CD14-positive monocyte (primary cell): Measurements from ENCODE around the gene PPP1CB. TPM values are rescaled to one million over a fixed set of nuclear protein-coding genes. Genes with fewer than 3 reads are reported as not detected.

Source experiments
- DNase-seq, 3 donors: peaks; one replicate each; pipeline ENCODE4 v3.0.0-alpha.2; 2011 to 2022
- H2AFZ ChIP-seq: 2 replicates; pipeline ENCODE4 v1.6.0; 2012; ENCODE audit warnings: mild to moderate bottlenecking, low read depth, low read length, inconsistent platforms; ENCODE audit not compliant: insufficient read depth, poor library complexity, severe bottlenecking
- H3K27ac ChIP-seq, 2 donors: 1 replicate in 1 of 2; 2 replicates in 1 of 2; pipeline ENCODE4 v1.5.1; 2012 to 2013; ENCODE audit warnings: low read length in 2 of 2, control low read depth in 1 of 2, inconsistent platforms in 1 of 2, low read depth in 1 of 2, mild to moderate bottlenecking in 1 of 2
- H3K27me3 ChIP-seq, 2 donors: one replicate each; pipeline versions ENCODE4 v1.6.0 to v1.6.1; 2011 to 2013; ENCODE audit warnings: low read length in 2 of 2; ENCODE audit not compliant: control insufficient read depth in 2 of 2, insufficient read depth in 2 of 2
- H3K36me3 ChIP-seq, 2 donors: replicated peaks in 1 of 2; 1 replicate in 1 of 2; 2 replicates in 1 of 2; pipeline versions ENCODE4 v1.5.1 to v1.6.1; 2012 to 2013; ENCODE audit warnings: low read length in 2 of 2, control low read depth in 1 of 2, inconsistent platforms in 1 of 2, mild to moderate bottlenecking in 1 of 2; ENCODE audit not compliant: insufficient read depth in 2 of 2, control insufficient read depth in 1 of 2
- H3K4me1 ChIP-seq, 2 donors: 1 replicate in 1 of 2; 2 replicates in 1 of 2; pipeline versions ENCODE4 v1.5.1 to v1.6.1; 2012 to 2013; ENCODE audit warnings: low read length in 2 of 2, control low read depth in 1 of 2, inconsistent platforms in 1 of 2, mild to moderate bottlenecking in 1 of 2, moderate library complexity in 1 of 2; ENCODE audit not compliant: insufficient read depth in 2 of 2, control insufficient read depth in 1 of 2
- H3K4me2 ChIP-seq: replicated peaks from 2 replicates; pipeline ENCODE3; 2012; ENCODE audit warnings: low read length, moderate library complexity, mild to moderate bottlenecking; ENCODE audit not compliant: poor library complexity, severe bottlenecking; ENCODE audit errors: extremely low read depth
- H3K4me3 ChIP-seq, 3 experiments: fragments of 200-600 bp in 1 of 3; sonication (generic) in 1 of 3; replicated peaks in 1 of 3; 1 replicate in 2 of 3; 2 replicates in 1 of 3; pipeline ENCODE4 v1.5.1; 2011 to 2013; ENCODE audit warnings: low read length in 3 of 3, mild to moderate bottlenecking in 3 of 3, control low read depth in 2 of 3, low read depth in 2 of 3, inconsistent platforms in 1 of 3, moderate library complexity in 1 of 3
- H3K79me2 ChIP-seq: 2 replicates; pipeline ENCODE4 v1.6.0; 2012; ENCODE audit warnings: mild to moderate bottlenecking, control low read depth, inconsistent platforms, low read length, moderate library complexity; ENCODE audit not compliant: insufficient read depth
- H3K9ac ChIP-seq: 2 replicates; pipeline ENCODE4 v1.6.0; 2017; ENCODE audit warnings: low read length, mild to moderate bottlenecking; ENCODE audit not compliant: insufficient read depth, poor library complexity, severe bottlenecking
- H3K9me3 ChIP-seq, 2 donors: replicated peaks in 1 of 2; 1 replicate in 1 of 2; 2 replicates in 1 of 2; pipeline versions ENCODE4 v1.5.1 to v1.6.1; 2012 to 2013; ENCODE audit warnings: low read length in 2 of 2, control low read depth in 1 of 2; ENCODE audit not compliant: control insufficient read depth in 1 of 2, insufficient read depth in 1 of 2
- H4K20me1 ChIP-seq: 2 replicates; pipeline ENCODE4 v1.6.0; 2012; ENCODE audit warnings: mild to moderate bottlenecking, low read length, control low read depth, moderate library complexity; ENCODE audit not compliant: insufficient read depth
- H3K27ac Mint-ChIP-seq, 7 donors: one replicate each; pipeline ENCODE4 v1.8.0; 2020; ENCODE audit warnings: mild to moderate bottlenecking in 7 of 7, mixed read lengths in 7 of 7, moderate library complexity in 6 of 7, inconsistent platforms in 2 of 7
- H3K27me3 Mint-ChIP-seq, 3 donors: one replicate each; pipeline ENCODE4 v1.8.0; 2021 to 2022; ENCODE audit warnings: low read depth in 3 of 3, mild to moderate bottlenecking in 3 of 3, mixed read lengths in 3 of 3, moderate library complexity in 3 of 3, inconsistent platforms in 1 of 3
- H3K36me3 Mint-ChIP-seq, 2 donors: one replicate each; pipeline ENCODE4 v1.8.0; 2020; ENCODE audit warnings: mixed read lengths in 2 of 2, inconsistent platforms in 1 of 2, mild to moderate bottlenecking in 1 of 2
- H3K4me1 Mint-ChIP-seq: one replicate; pipeline ENCODE4 v1.8.0; 2020; ENCODE audit warnings: mild to moderate bottlenecking, mixed read lengths
- H3K4me3 Mint-ChIP-seq, 2 donors: one replicate each; pipeline ENCODE4 v1.8.0; 2020; ENCODE audit warnings: mild to moderate bottlenecking in 2 of 2, mixed read lengths in 2 of 2, moderate library complexity in 1 of 2
- H3K9me3 Mint-ChIP-seq, 7 donors: one replicate each; pipeline ENCODE4 v1.8.0; 2020 to 2022; ENCODE audit warnings: mixed read lengths in 7 of 7, mild to moderate bottlenecking in 6 of 7, moderate library complexity in 6 of 7, inconsistent platforms in 2 of 7
- CTCF ChIP-seq: fragments of 200-600 bp; IDR thresholded peaks from one replicate; pipeline ENCODE4 v1.8.0; 2022; ENCODE audit warnings: antibody characterized with exemption, mild to moderate bottlenecking
- WGBS: methylation state at CpG from one replicate; pipeline ENCODE4 v1.1.5; 2013; ENCODE audit warnings: missing lambda C conversion rate; ENCODE audit not compliant: insufficient coverage; 5-methylcytosine and 5-hydroxymethylcytosine counted together
- intact Hi-C, 2 donors: fragments of 100-400 bp; cut with micrococcal nuclease; formaldehyde crosslinking; loops; one replicate each; pipeline versions ENCODE4 v1.15.0 to v1.15.1; 2023
- polyA plus RNA-seq, 3 donors: library from polyadenylated mRNA; depleted of rRNA in 1 of 3; unstranded in 2 of 3; stranded (reverse) in 1 of 3; fragments of 300-500 nt in 2 of 3; fragments of >200 nt in 1 of 3; fragmentation: Illumina TruSeq in 2 of 3; gene quantifications; 1 replicate in 2 of 3; 2 replicates in 1 of 3; pipeline ENCODE4 v1.2.3, GENCODE V29; 2012 to 2021

The PPP1CB gene
- polyA plus RNA-seq, 3 donors: 25.3 to 142 (median 69.4) TPM

DNA sequence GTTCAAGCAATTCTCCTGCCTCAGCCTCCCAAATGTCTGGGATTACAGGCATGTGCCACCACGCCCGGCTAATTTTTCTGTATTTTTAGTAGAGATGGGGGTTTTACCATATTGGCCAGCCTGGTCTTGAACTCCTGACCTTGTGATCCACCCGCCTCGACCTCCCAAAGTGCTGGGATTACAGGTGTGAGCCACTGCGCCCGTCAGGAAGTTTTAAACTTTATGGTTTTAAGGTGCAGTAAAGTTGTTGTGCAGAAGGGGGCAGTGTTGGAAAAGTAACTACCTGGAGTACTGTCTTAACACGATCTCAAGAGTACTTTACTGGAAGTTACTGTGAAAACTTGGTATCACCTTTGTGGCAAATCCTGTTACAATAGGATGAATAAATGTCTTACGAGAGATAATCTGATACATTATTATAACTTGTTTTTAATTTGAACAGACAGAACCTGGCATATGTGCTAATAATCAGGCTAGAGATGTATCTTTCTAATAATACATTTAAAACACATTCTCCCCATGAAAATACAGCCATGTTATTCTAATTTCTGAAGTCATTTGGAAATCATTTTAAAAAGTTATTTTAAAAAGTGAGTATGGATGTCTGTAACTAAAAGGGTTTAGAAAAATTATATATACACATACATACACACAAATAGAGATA is 69.8 kb downstream of the PPP1CB start:
- H2AFZ ChIP-seq: no peak overlapping the region

DNA sequence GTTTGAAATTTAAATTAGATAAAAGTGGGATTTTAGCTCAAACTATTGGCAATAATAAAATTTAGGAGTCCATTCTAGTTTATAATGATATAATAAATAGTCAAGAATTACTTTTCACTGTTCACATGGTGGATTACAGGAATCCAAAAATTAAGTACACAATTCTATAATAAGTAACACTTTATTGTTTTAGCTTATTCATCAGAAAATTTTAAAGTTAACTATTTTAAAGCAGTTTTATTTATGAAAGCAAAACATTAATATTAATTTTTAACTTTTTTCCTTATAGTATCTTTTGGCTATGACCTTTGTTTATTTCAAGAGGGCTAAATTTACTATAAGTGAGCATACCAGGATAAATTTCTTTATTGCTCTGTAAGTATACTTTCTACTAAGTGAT is 70.4 kb downstream of the PPP1CB start:
- intact Hi-C loops: loop anchor here in 1 of 2 donors (5.0 to 10.0 kb wide), 2 partner anchors 73 to 375 kb away; partner anchors contain the start of gene WDR43
- no peaks in the 10 kb centered on the region for H3K36me3 Mint-ChIP-seq
- TF ChIP-seq CTCF: no peak

More for the DNA sequence above, 69.8 kb downstream of the PPP1CB start:
- Mint-ChIP-seq H3K9me3 (no peaks in the 10 kb centered on the region), H3K4me1 (peaks cover 1% of the 10 kb centered on the region), H3K36me3 (no peaks in the 10 kb centered on the region), H3K27me3 (peaks cover 1 to 5% (median 3%) of the 10 kb centered on the region in 3 donors), H3K4me3 (no peak overlapping the region), H3K27ac (no peak overlapping the region)
- no peak overlapping the region for H3K4me3 ChIP-seq
- H3K9ac ChIP-seq: no peak overlapping the region
- DNase-seq: peak; percentile 28 to 56 (median 50)
- intact Hi-C loops: loop anchor here in 1 of 2 donors (5.0 to 10.0 kb wide), 2 partner anchors 73 to 376 kb away; partner anchors contain the start of gene WDR43
- no peaks in the 10 kb centered on the region for H3K79me2 ChIP-seq
- 4% methylated on average over 4 of the region's 8 CpGs for WGBS
- no peaks in the 10 kb centered on the region for H3K4me1 ChIP-seq
- no peaks in the 10 kb centered on the region for H3K27me3 ChIP-seq
- TF ChIP-seq CTCF: peak; percentile 78
- H3K9me3 ChIP-seq: no peaks in the 10 kb centered on the region
- no peak overlapping the region for H3K4me2 ChIP-seq
- H3K36me3 ChIP-seq: no peaks in the 10 kb centered on the region
- H3K27ac ChIP-seq: no peak overlapping the region
- no peaks in the 10 kb centered on the region for H4K20me1 ChIP-seq

More for the DNA sequence above, 70.4 kb downstream of the PPP1CB start:
- Histone ChIP-seq H3K27ac (no peak overlapping the region), H2AFZ (no peak overlapping the region), H3K36me3 (no peaks in the 10 kb centered on the region), H3K4me3 (no peak overlapping the region), H3K9me3 (no peaks in the 10 kb centered on the region), H3K79me2 (no peaks in the 10 kb centered on the region), H3K27me3 (no peaks in the 10 kb centered on the region), H3K9ac (no peak overlapping the region), H3K4me2 (no peak overlapping the region), H3K4me1 (no peaks in the 10 kb centered on the region), H4K20me1 (no peaks in the 10 kb centered on the region)
- no peak for DNase-seq
- peaks cover 1 to 6% (median 3%) of the 10 kb centered on the region in 3 donors for H3K27me3 Mint-ChIP-seq
- no peak overlapping the region for H3K27ac Mint-ChIP-seq
- peaks cover 1% of the 10 kb centered on the region for H3K4me1 Mint-ChIP-seq
- H3K9me3 Mint-ChIP-seq: no peaks in the 10 kb centered on the region
- H3K4me3 Mint-ChIP-seq: no peak overlapping the region
